Amniotic stem cell (primary cell): ENCODE results near the gene GPR180.
A peak's percentile ranks its signal among the peaks of the same experiment; 100 is the strongest.

ENCODE experiments used
- DNase-seq: peaks from one replicate; lab custom pipeline; 2025; lab: John Stamatoyannopoulos, UW

GPR180 gene

DNA sequence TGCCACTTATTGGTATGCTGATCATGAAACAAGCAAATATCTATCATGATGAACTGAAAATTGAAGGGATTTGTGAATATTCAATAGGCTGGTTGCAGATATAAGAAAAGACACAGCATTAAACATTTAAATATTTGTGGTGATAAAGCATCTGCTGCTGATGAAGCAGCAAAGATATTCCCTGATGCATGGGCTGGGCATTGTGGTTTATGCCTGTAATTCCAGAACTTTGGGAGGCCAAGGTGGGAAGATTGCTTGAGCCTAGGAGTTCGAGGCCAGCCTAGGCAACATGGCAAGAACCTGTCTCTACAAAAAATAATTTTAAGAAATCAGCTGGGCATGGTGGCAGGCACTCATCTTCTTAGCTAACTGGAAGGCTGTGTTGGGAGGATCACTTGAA lies 54.5 kb downstream of the GPR180 start:
- DNase-seq = no peak

DNA sequence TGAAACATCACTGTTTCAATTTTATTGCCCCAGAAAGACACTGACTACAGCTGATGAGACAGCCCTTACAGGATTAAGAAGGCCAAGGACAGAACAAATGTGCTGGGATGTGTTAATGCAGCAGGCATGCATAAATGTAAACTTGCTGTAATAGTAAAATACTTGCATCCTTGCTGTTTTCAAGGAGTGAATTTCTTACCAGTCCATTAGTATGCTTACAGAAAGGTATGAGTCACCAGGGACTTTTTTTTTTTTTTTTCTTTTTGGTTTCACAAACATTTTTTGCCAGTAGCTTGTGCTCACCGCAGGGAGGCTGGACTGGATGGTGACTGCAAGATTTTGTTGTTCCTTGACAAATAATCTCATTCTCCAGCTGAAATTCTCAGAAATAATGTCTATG lies 55.1 kb downstream of the GPR180 start:
- DNase-seq = peak; percentile 33

DNA sequence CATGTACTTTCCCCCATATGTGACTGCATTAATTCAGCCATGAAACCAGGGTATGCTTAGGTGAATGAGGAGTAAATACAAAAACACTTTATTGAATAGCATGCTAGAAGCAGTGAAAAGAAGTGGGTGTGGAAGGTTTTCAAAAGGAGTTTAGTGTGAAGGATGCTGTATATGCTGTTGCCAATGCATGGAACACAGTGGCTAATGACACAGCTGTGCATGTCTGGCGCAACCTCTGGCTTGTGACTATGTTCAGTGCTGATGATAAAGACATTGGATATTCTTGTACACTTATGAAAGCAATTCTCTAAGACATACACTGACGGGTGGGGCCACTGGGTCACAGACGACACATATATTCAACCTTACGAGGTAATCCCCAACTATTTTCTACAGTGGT lies 55.5 kb downstream of the GPR180 start:
- DNase-seq = no peak

DNA sequence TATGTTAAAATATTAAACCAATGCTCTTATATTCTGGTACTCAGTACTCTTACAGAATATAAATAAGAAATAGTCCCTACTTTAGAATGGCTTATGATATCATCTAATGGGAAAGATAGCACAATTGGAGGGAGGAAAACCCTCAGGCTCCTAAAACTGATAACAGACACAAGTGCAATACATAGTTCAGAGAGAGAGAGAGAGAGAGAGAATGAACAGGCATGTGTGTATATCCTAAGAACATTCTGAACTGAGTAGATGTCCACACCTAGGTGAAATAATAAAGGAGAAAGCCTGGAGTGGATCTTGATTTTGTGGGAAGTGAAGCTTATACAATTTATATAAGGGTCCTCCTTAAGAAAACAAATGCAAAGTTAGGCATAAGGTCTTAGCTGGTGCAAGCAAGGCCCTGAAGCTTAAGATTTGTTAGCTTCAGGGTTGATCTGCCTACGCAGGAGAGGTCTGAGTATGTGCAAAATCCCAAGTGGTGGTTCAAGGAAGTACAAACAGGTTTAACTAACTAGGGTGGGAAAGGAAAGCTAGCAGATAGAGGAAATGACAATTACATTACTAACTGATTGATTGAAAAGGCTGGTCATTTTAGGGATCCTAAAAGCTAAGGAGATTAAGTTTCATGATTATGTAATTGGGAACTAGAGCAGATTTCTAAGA lies 57.4 kb downstream of the GPR180 start:
- no peak for DNase-seq

DNA sequence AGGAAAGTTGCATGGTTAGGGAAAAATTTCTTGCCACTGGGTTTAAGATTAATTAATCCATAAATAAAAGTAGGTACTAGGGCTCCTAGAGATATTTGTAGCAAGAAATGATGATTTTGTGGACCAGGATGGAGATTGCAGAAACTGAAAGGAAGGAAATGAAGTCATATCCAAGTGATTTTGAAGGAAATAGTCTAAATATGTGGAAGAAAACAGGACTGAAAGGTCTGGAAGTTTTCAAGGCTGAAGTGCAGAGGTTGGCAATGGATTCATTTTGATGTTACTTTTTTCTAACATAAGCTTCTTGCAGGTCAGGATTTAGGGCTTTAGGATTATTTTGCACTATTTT lies 57.9 kb downstream of the GPR180 start:
- no peak for DNase-seq

DNA sequence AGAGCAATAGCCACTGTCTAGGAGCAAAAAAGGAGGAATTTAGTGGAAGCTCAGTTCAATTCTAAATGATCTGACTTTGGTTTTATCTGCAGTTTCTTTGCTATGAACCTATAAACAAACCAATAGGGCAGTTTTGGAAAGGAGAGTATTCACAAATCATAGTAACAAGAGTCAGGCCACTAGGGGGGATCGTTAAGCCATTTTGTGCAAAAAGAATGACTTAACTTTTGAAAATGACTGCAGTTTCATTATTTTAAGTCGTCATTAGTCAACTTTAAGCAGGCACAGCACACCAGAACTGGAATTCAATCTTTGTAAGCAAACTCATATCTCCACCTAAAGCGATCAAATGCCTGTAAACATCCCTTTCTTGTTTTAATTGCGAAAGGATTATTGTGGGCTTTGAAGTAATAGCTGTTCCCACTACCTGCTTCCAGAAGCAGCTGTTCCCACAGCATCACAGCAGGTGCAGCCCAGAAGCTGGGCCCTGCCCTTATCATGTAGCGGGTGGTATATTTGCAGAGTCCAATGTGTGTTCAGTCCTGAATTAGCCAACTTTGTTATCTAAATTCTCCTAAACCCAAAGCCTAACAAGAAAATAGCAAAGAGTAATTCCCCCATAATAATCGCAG lies 59.2 kb downstream of the GPR180 start:
- peak; percentile 7 for DNase-seq

DNA sequence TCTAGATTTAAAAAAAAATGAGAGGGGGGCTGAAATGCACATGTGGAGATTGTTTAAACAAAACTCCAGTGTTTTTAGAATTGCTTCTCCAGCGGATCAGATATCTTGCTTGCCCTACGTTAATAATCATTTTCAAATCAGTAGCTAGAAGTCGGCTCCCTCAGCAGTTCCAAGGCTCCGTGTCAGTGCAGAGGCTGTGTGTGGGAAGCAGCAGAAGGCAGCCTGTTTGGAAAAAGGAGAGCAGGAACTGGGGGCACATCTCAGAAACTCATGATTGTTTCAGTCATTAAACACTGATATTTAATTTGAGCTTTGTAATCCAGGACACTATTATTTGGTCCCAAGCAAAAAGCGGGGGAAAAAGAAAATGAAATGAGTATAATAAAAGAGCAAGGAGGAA lies 59.7 kb downstream of the GPR180 start:
- DNase-seq = no peak

DNA sequence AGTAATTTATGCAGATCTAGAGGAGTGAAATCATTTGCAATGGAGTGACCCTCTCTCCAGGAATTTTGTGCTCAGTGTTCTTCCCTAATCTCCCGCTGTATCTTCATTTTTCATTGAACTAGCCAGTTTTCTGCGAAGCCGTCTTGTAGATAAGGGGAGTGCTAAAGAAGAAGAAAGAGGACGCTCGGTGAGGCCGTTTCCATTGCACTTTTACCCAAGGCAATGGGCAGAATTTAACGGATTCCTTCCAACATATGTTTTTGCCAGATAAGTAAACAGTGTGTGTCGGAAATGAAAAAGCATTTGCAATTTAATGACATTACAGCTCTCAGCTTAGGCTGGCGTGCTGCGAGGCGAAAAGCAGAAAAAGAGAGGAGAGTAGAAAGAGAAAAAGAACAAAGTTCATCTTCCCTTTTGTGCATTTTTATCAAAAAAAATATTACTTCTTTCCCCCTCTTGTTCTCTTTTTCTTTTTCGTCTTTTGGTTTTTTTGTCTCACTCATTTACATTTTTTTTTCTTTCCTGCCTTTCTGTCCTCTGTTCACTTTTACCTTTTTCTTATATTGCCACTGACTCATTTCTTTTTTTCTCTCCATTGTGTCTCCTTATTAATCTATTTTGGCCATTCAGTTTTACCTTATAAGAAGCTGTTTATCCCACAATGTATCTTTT lies 60.8 kb downstream of the GPR180 start:
- no peak for DNase-seq

DNA sequence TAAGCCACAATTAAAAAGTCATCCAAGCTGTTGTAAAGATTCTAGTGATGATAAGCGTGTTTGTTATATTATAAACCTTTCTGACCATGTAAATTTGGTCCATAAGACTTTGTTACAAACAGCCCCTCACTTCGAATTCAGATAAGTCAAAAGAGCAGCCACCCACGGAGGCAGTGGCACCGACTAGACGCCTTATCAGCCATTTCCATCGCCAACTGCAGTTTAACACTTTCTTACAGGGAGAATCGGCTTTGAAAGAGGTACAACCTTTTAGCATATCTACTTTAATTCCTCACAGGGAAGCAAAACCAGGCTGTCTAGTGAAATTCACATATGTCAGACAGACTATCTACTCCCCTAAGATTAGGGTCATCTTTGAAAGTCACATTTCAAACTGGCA lies 63.2 kb downstream of the GPR180 start:
- DNase-seq = no peak

DNA sequence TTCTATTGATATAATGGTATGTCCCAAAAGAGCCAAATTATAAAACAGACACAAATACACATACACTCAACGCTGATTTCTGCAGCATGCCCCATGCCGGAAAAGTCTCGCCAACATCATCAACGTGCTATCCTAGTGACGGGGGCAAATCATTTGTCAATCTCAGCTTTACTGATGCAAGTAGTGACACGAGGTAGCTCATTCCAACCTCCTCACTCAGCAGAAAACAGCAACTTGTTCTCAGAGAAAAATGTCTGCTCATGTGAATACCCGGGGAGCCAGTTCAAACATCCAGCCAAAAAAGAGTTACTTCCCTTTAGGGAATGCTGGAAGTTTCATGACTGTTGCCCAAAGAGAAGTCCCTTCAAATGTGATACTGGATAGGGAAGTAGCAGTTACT lies 64.4 kb downstream of the GPR180 start:
- no peak for DNase-seq

DNA sequence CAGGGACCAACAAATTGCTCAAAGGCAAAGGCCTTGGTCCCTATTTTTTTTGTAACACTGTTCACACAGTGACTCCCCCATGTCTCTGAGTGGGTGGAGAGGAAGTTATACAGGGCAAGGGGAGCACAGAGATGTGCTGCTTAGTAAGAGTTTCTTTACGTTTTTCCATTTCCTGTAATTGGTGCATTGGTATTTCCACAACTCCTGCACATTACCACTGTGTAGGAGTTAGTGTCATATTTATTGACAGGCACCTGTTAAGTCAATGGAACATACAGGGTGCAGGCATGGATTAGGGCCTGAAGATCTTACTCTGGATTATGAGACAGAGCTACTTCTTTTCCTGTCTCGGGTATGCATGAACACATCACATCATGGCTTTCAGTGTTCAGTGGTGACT lies 65.5 kb downstream of the GPR180 start:
- DNase-seq = no peak

DNA sequence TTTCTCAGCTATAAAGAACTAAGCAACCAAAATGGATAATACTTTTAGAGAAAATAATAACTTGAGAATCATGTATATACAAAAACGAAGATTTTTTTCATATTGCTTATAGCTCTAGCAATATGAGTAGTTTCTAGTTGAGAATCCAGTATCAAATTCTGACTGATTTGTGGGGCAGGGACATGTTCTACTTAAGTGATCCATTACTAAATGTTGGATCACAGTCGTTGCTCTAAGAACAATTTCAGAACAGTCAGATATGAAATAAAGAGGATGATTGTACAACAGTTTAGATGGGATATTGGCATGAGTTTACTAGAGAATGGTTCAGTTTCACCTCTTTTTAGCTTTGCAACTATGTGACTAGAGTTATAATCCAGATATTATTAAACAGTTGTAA lies 70.7 kb downstream of the GPR180 start:
- DNase-seq = no peak

DNA sequence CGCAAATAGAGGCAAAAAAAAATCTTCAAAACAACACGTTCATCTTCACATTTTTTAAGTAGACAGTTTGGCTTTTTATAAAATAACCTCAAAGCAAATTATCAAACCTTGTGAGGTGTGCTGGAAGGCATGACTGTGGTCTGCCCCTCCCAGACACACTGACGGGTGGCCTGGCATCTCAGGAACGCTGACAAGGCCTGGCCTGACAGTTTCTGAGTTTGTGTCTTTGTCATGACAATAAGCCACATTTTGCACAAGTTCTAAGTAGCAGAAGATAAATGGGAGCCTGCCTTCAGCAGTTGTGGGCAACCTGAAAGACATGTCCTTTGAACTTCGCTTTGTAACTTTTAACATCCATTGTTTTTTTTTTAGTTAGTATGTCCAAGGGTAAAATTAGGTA lies 72.2 kb downstream of the GPR180 start:
- no peak for DNase-seq

DNA sequence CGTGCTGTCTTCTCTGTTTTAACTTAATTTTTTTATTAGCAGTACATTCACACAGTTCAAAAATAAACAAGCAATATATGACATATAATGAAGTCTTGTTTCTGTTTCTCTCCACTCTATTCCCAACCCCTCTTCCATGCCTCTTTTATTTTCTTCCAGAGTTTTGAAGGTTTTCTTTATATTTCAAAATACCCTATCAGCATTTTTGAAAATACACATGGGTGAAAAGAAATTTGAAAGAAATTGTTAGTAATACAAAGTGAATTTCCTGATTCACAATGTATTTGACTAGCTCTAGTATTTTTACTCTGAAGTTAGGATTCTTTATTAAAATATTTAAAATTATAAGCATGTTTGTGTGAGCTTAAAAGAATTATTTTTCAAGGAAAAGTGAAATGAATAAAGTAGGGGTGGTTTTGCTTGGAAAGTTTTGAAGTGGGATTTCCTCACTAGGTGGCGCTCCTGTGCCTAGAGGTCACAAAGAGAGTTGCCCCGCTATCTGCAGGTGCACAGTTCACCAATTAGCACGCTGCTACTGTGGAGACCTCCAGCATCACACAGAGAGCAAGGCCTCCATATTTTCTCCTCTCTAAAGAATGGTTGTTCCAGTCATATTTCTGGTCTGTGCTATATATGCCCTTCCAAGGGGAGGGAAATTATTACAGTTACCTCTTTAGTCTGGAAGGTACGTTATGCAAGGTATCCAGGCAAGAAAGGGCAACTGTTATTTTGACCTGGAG lies 73.1 kb downstream of the GPR180 start:
- DNase-seq = peak; percentile 1

DNA sequence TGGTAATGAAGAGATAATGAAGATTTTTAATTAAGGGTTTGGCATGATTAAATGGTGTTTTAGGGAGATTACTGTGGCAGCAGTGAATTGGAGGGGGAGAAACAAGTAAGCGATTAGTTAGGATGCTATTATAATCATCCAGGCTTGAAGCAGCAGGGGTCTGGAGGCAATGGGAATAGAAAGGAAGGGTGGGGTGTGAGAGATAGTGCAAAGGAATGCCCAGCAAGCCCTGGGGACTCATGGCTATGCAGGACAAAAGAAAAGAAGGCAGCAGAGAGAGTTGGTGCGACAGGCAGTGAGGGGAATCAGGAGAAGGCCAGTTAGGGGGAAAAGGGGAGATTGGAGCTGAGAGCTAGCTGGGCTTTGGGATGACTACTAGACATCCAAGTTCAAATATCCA lies 76.1 kb downstream of the GPR180 start:
- DNase-seq = no peak

DNA sequence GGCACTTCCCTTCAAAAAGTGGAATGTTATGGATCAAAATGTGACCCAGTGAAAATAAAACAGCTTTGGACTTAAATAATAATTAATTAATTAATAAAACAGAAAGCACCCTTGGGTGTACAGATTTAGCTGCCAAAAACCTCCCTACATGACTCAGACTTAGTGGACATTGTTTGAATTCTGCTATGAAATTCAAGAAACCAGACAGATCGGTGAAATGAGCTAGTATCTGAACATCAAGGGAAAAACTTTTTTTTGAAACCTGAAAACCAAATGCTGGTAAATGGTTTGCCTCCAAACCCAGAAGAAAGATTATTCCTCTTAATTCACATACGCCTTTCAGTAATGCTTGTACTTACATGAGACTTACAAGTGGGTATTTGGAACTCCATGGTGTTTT lies 77.2 kb downstream of the GPR180 start:
- DNase-seq = no peak

DNA sequence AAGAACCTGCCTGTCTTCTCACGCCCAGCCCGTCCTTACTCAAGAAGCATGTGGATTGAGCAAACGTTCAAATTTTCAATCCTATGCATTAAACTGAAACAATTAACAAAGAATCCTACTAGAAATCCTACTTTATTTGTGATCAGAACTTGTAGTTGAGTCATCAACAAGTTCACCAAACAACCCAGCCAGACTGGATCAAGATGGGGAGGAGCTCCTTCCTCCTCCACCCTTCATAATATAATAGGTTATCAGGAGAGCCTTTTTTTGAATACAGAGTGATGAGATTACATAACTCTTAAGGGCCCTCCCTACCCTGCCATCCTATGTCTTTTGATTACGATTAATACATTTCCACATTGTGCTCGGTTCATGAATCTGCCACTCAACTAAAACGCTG lies 78.0 kb downstream of the GPR180 start:
- DNase-seq = no peak

DNA sequence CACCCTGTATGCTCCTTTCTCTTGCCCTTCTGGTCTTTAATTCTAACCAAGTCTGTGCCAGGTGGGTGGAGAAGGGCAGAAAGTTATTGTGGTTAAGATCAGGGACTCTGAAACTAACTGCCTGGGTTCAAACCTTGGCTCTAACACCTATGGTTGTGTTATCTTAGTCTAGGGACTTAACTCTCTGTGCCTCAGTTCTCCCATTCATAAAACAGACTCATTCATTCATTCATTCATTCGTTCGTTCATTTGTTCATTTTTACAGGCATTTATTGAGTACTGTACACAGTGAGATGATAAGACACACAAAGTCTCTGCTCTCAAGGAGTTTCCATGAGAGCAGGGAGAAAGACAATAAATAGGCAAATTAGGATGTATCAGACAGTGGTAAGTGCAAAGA lies 80.6 kb downstream of the GPR180 start:
- DNase-seq = no peak

DNA sequence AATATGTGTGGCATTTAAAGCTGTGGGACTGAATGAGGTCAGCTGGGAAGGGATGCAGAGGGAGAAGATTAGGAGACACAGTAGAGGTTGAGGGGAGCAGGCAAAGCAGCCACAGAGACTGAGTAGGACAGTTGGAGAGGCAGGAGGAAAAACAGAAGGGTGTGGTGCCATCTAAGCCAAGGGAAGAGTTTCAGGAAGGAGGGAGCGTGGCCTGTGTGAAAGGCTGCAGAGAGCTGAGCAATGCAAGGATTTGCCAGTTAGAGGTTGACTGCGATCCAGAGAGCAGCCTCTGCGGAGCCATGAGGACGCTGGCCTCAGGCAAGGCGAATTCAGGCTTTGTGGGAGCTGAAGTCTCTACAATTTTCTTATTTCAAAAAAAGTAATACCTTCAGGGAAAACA lies 81.8 kb downstream of the GPR180 start:
- DNase-seq = no peak
